GM23338 (cell line): ENCODE data around the gene CCDC187. TPM values are rescaled to one million over a fixed set of nuclear protein-coding genes. Genes with fewer than 3 reads are reported as not detected.

Experiments used
- ATAC-seq: fragments of 200-7000 bp; cut with Tn5 transposase; 3 replicates; pipeline ENCODE4 v1.9.1; 2020
- DNase-seq: peaks from one replicate; pipeline ENCODE4 v3.0.0-alpha.2; 2015; ENCODE audit warnings: low spot score
- H2AFZ ChIP-seq: fragments of 200-600 bp; sonication (generic); 2 replicates; pipeline ENCODE4 v1.8.0; 2016; ENCODE audit warnings: antibody characterized with exemption, mild to moderate bottlenecking, moderate library complexity
- H3F3A ChIP-seq: fragments of 200-600 bp; sonication (generic); replicated peaks from 2 replicates; pipeline ENCODE4 v1.8.0; 2017; ENCODE audit warnings: antibody characterized with exemption, mixed run types, low read depth
- H3K27ac ChIP-seq: fragments of 200-600 bp; sonication (generic); 2 replicates; pipeline ENCODE4 v1.6.1; 2016; ENCODE audit warnings: low read depth
- H3K27me3 ChIP-seq: fragments of 200-600 bp; sonication (generic); 2 replicates; pipeline ENCODE4 v1.8.0; 2016; ENCODE audit warnings: mild to moderate bottlenecking, mixed run types, moderate library complexity; ENCODE audit not compliant: insufficient read depth
- H3K36me3 ChIP-seq: fragments of 200-600 bp; sonication (generic); 2 replicates; pipeline ENCODE4 v1.8.0; 2016; ENCODE audit warnings: mild to moderate bottlenecking; ENCODE audit not compliant: insufficient read depth
- H3K4me1 ChIP-seq: fragments of 200-600 bp; sonication (generic); 2 replicates; pipeline ENCODE4 v1.8.0; 2016; ENCODE audit warnings: mild to moderate bottlenecking, moderate library complexity; ENCODE audit not compliant: insufficient read depth
- H3K4me2 ChIP-seq: fragments of 200-600 bp; sonication (generic); 2 replicates; pipeline ENCODE4 v1.7.1; 2017; ENCODE audit warnings: mixed run types
- H3K4me3 ChIP-seq: fragments of 200-600 bp; sonication (generic); 2 replicates; pipeline ENCODE4 v1.6.1; 2016; ENCODE audit warnings: mixed run types
- H3K79me2 ChIP-seq: fragments of 200-600 bp; sonication (generic); replicated peaks from 2 replicates; pipeline ENCODE4 v1.8.0; 2017; ENCODE audit warnings: mild to moderate bottlenecking; ENCODE audit not compliant: insufficient read depth
- H3K9me2 ChIP-seq: fragments of 200-600 bp; sonication (generic); 2 replicates; pipeline ENCODE4 v1.8.0; 2017; ENCODE audit not compliant: insufficient read depth
- H4K20me1 ChIP-seq: fragments of 200-600 bp; sonication (generic); replicated peaks from 2 replicates; pipeline ENCODE4 v1.8.0; 2017; ENCODE audit warnings: mild to moderate bottlenecking; ENCODE audit not compliant: insufficient read depth
- H3K27ac Mint-ChIP-seq: 2 replicates; pipeline ENCODE4 v1.8.0; 2020; ENCODE audit warnings: inconsistent platforms, mild to moderate bottlenecking, moderate library complexity, mixed read lengths
- H3K27me3 Mint-ChIP-seq: 3 replicates; pipeline ENCODE4 v1.8.0; 2022; ENCODE audit warnings: low read depth, mild to moderate bottlenecking, moderate library complexity, mixed read lengths, inconsistent platforms; ENCODE audit not compliant: insufficient read depth, poor library complexity
- H3K36me3 Mint-ChIP-seq: 3 replicates; pipeline ENCODE4 v1.8.0; 2021; ENCODE audit warnings: low read depth, mild to moderate bottlenecking, inconsistent platforms, moderate library complexity, mixed read lengths
- H3K4me1 Mint-ChIP-seq: 3 replicates; pipeline ENCODE4 v1.8.0; 2020; ENCODE audit warnings: mild to moderate bottlenecking, inconsistent platforms, mixed read lengths
- H3K4me3 Mint-ChIP-seq: 3 replicates; pipeline ENCODE4 v1.8.0; 2021; ENCODE audit warnings: moderate library complexity, mild to moderate bottlenecking, inconsistent platforms, mixed read lengths
- H3K9me3 Mint-ChIP-seq: 3 replicates; pipeline ENCODE4 v1.8.0; 2020; ENCODE audit warnings: moderate library complexity, mild to moderate bottlenecking, inconsistent platforms, mixed read lengths
- CREB1 ChIP-seq: fragments of 250-450 bp; sonication (Bioruptor Pico); IDR thresholded peaks from 2 replicates; pipeline ENCODE4 v1.5.0; 2020; ENCODE audit warnings: low read depth, mild to moderate bottlenecking, moderate library complexity
- EZH2 ChIP-seq: fragments of 200-600 bp; sonication (generic); IDR thresholded peaks from one replicate; pipeline ENCODE4 v1.8.0; 2017; ENCODE audit warnings: antibody characterized with exemption, mild to moderate bottlenecking, low read depth; ENCODE audit not compliant: unreplicated experiment
- EZH2phosphoT487 ChIP-seq: fragments of 200-600 bp; sonication (generic); IDR thresholded peaks from one replicate; pipeline ENCODE4 v1.8.1; 2018; ENCODE audit warnings: antibody characterized with exemption; ENCODE audit not compliant: unreplicated experiment
- JUNB ChIP-seq: IDR thresholded peaks from one replicate; pipeline ENCODE4 v1.6.1; 2016; ENCODE audit warnings: antibody characterized with exemption; ENCODE audit not compliant: unreplicated experiment
- NANOG ChIP-seq: IDR thresholded peaks from 2 replicates; pipeline ENCODE4 v1.6.1; 2016; ENCODE audit warnings: antibody characterized with exemption, borderline replicate concordance
- POLR2AphosphoS5 ChIP-seq: IDR thresholded peaks from 2 replicates; pipeline ENCODE4 v1.6.1; 2016; ENCODE audit warnings: antibody characterized with exemption, low read depth
- ZNF114 ChIP-seq: fragments of 250-450 bp; sonication (Bioruptor Pico); IDR thresholded peaks from 2 replicates; pipeline ENCODE4 v1.5.0; 2020; ENCODE audit warnings: mild to moderate bottlenecking, moderate library complexity
- ZNF331 ChIP-seq: fragments of 250-450 bp; sonication (Bioruptor Pico); IDR thresholded peaks from 2 replicates; pipeline ENCODE4 v1.5.0; 2020; ENCODE audit warnings: low read depth, mild to moderate bottlenecking, moderate library complexity
- polyA plus RNA-seq: library from polyadenylated mRNA; unstranded; fragments of >200 nt; fragmentation: Nextera tagmentation; extraction: Ambion mirVana; gene quantifications from 2 replicates; pipeline ENCODE4 v1.2.1, GENCODE V29; 2016
- total RNA-seq: library from RNA; depleted of rRNA; stranded (reverse); fragments of >200 nt; shearing (Covaris generic); gene quantifications from 2 replicates; pipeline ENCODE4 v1.2.3, GENCODE V29; 2014
- TF ChIP-seq, protein P1 (sequence below): IDR thresholded peaks from one replicate; pipeline ENCODE4 v1.6.1; 2018; ENCODE audit warnings: antibody characterized with exemption; ENCODE audit not compliant: unreplicated experiment
- TF ChIP-seq, protein P2 (sequence below): fragments of 250-450 bp; sonication (Bioruptor Pico); IDR thresholded peaks from 2 replicates; pipeline ENCODE4 v1.5.0; 2020; ENCODE audit warnings: mild to moderate bottlenecking, moderate library complexity

The CCDC187 gene
- total and polyA plus RNA-seq, 2 experiments from 2014 or later, result 0.14 TPM; not detected in 1

DNA sequence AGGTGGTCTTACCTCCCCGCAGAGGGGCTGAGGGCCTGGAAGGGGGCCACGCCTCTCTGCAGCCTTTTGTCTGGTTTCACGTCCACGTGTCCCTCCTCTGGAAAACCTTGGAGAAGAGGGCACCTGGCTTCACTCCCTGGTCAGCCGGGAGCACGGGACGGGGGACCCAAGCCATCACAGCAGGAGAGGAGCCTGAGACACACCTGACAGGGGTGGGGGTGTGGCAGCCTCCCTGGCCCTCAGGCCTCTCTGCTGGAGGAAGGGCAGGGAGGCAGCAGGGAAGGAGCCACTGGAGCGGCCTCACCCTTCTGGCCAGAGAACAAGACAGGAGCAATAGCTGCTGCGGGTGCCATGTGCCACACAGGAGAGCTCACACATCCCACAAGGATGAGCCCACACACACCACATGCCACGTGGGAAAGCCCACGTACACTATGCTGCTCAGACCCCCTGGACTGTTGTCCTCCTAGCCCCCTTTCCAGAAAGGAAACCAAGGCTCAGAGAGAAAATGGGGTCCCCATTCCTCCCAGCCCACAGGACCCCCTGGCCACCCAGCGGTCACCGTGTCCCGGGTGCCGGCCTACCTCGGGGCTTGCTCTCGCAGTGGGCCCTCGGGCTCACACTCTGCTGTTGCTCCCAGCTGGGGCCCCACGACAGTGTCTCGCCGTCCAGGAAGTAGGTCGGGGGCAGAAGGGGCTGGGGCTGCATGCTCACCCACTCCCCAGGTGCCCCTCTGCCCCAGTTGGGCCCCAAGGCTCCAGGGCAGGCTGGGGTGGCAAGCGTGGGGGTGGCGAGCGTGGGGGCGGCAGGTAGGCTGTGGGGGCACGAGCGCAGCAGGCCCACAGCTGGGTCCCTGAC, 18.2 kb downstream of the CCDC187 start:
- no peak overlapping the region for H3K27ac Mint-ChIP-seq
- no peak for ATAC-seq
- no peak overlapping the region for H3K4me3 Mint-ChIP-seq

More for the DNA sequence above, 18.2 kb downstream of the CCDC187 start:
- no peak overlapping the region for H3K27ac ChIP-seq
- H3K9me3 Mint-ChIP-seq, result no peaks in the 10 kb centered on the region
- H3K36me3 ChIP-seq, result no peaks in the 10 kb centered on the region
- H3F3A ChIP-seq, result 0 out of 2 replicates have a peak, but pooled peaks cover 2% of the 10 kb centered on the region
- no peaks in the 10 kb centered on the region for H3K4me1 ChIP-seq
- H3K4me2 ChIP-seq, result no peak overlapping the region
- H3K79me2 ChIP-seq, result no peaks in the 10 kb centered on the region
- no peaks in the 10 kb centered on the region for H3K27me3 ChIP-seq
- H3K27me3 Mint-ChIP-seq, result peaks cover 4% of the 10 kb centered on the region
- no peaks in the 10 kb centered on the region for H4K20me1 ChIP-seq
- no peak for TF ChIP-seq NANOG
- TF ChIP-seq, protein P1, sequence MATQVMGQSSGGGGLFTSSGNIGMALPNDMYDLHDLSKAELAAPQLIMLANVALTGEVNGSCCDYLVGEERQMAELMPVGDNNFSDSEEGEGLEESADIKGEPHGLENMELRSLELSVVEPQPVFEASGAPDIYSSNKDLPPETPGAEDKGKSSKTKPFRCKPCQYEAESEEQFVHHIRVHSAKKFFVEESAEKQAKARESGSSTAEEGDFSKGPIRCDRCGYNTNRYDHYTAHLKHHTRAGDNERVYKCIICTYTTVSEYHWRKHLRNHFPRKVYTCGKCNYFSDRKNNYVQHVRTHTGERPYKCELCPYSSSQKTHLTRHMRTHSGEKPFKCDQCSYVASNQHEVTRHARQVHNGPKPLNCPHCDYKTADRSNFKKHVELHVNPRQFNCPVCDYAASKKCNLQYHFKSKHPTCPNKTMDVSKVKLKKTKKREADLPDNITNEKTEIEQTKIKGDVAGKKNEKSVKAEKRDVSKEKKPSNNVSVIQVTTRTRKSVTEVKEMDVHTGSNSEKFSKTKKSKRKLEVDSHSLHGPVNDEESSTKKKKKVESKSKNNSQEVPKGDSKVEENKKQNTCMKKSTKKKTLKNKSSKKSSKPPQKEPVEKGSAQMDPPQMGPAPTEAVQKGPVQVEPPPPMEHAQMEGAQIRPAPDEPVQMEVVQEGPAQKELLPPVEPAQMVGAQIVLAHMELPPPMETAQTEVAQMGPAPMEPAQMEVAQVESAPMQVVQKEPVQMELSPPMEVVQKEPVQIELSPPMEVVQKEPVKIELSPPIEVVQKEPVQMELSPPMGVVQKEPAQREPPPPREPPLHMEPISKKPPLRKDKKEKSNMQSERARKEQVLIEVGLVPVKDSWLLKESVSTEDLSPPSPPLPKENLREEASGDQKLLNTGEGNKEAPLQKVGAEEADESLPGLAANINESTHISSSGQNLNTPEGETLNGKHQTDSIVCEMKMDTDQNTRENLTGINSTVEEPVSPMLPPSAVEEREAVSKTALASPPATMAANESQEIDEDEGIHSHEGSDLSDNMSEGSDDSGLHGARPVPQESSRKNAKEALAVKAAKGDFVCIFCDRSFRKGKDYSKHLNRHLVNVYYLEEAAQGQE, result no peak
- no peak for TF ChIP-seq ZNF331 (CRISPR knock-in tag)
- no peak for TF ChIP-seq JUNB
- no peak for TF ChIP-seq EZH2phosphoT487
- TF ChIP-seq CREB1 (CRISPR knock-in tag), result no peak
- TF ChIP-seq, protein P2, sequence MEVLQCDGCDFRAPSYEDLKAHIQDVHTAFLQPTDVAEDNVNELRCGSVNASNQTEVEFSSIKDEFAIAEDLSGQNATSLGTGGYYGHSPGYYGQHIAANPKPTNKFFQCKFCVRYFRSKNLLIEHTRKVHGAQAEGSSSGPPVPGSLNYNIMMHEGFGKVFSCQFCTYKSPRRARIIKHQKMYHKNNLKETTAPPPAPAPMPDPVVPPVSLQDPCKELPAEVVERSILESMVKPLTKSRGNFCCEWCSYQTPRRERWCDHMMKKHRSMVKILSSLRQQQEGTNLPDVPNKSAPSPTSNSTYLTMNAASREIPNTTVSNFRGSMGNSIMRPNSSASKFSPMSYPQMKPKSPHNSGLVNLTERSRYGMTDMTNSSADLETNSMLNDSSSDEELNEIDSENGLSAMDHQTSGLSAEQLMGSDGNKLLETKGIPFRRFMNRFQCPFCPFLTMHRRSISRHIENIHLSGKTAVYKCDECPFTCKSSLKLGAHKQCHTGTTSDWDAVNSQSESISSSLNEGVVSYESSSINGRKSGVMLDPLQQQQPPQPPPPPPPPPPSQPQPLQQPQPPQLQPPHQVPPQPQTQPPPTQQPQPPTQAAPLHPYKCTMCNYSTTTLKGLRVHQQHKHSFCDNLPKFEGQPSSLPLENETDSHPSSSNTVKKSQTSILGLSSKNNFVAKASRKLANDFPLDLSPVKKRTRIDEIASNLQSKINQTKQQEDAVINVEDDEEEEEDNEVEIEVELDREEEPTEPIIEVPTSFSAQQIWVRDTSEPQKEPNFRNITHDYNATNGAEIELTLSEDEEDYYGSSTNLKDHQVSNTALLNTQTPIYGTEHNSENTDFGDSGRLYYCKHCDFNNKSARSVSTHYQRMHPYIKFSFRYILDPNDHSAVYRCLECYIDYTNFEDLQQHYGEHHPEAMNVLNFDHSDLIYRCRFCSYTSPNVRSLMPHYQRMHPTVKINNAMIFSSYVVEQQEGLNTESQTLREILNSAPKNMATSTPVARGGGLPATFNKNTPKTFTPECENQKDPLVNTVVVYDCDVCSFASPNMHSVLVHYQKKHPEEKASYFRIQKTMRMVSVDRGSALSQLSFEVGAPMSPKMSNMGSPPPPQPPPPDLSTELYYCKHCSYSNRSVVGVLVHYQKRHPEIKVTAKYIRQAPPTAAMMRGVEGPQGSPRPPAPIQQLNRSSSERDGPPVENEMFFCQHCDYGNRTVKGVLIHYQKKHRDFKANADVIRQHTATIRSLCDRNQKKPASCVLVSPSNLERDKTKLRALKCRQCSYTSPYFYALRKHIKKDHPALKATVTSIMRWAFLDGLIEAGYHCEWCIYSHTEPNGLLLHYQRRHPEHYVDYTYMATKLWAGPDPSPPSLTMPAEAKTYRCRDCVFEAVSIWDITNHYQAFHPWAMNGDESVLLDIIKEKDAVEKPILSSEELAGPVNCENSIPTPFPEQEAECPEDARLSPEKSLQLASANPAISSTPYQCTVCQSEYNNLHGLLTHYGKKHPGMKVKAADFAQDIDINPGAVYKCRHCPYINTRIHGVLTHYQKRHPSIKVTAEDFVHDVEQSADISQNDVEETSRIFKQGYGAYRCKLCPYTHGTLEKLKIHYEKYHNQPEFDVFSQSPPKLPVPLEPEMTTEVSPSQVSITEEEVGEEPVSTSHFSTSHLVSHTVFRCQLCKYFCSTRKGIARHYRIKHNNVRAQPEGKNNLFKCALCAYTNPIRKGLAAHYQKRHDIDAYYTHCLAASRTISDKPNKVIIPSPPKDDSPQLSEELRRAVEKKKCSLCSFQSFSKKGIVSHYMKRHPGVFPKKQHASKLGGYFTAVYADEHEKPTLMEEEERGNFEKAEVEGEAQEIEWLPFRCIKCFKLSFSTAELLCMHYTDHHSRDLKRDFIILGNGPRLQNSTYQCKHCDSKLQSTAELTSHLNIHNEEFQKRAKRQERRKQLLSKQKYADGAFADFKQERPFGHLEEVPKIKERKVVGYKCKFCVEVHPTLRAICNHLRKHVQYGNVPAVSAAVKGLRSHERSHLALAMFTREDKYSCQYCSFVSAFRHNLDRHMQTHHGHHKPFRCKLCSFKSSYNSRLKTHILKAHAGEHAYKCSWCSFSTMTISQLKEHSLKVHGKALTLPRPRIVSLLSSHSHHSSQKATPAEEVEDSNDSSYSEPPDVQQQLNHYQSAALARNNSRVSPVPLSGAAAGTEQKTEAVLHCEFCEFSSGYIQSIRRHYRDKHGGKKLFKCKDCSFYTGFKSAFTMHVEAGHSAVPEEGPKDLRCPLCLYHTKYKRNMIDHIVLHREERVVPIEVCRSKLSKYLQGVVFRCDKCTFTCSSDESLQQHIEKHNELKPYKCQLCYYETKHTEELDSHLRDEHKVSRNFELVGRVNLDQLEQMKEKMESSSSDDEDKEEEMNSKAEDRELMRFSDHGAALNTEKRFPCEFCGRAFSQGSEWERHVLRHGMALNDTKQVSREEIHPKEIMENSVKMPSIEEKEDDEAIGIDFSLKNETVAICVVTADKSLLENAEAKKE (CRISPR knock-in tag), result no peak
- TF ChIP-seq ZNF114 (CRISPR knock-in tag), result no peak
- no peak for TF ChIP-seq EZH2
- no peak for TF ChIP-seq POLR2AphosphoS5
- H2AFZ ChIP-seq, result no peak overlapping the region
- no peak overlapping the region for H3K4me3 ChIP-seq
- peaks cover 4% of the 10 kb centered on the region; the same call in 1 of the 3 replicates for H3K4me1 Mint-ChIP-seq
- H3K36me3 Mint-ChIP-seq, result no peaks in the 10 kb centered on the region
- H3K9me2 ChIP-seq, result no peaks in the 10 kb centered on the region
- DNase-seq, result no peak
